GM19239 (cell line): ENCODE measurements around the gene SPRYD3.
"Not testable (repeated sequence)": the region's sequence is repeated elsewhere in the genome, so short reads cannot be mapped to it uniquely, and the experiment has no call there.

ENCODE experiments used
- DNase-seq: peaks from one replicate; pipeline ENCODE4 v3.0.0; 2011; ENCODE audit warnings: low spot score; ENCODE audit not compliant: insufficient read length
- FAIRE-seq: peaks from 2 replicates; lab custom pipeline; 2011; peaks lifted over from hg19 to GRCh38; lab: Jason Lieb, UNC

The SPRYD3 gene

DNA sequence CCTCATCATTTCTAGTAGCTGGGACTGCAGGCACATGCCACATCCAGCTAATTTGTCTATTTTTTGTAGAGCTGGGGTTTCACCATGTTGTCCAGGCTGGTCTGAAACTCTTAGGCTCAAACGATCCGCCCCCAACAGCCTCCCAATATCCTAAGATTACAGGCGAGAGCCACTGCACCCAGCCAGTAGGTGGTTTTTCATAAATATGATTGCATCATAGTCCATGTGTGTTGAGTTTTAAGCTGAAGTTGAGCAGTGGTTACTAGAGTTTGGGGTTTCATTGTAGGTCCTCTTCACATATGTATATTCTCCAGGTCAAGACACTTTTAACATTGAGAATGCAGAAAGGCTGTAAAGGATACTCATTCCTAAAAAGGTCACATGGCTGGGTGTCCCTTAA is 42.4 kb downstream of the SPRYD3 start:
- DNase-seq = no peak
- FAIRE-seq = no peak

DNA sequence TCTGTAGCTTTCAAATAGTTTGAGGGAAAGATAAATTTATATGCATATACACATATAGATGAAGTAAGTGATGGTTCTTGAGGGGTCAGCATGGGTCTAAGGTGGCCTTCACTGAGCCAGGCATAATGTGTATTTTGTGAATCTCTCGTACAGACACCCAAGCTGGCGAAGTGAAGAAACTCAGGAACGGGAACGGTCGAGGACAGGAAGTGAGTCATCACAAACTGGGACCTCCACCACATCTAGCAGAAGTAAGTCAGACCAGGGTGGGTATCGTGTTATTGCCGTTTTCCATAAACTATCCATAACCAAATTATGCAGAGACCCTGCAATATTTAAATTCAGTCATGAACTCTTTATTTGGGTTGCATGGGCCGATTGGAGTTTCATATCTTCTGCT is 44.7 kb downstream of the SPRYD3 start:
- FAIRE-seq = no peak

DNA sequence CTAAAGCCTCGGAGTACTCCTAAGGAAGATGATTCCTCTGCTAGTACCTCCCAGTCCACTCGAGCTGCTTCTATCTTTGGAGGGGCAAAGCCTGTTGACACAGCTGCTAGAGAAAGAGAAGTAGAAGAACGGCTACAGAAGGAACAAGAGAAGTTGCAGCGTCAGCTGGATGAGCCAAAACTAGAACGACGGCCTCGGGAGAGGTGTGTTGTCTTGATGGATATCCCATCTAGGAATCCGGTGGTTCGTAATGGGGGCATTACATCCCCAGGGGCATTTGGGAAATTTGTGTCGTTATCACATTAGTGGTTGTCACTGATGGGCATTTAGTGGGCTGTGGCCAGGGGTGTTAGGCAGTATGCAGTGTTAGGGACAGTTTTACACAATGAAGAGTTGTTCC is 45.4 kb downstream of the SPRYD3 start:
- FAIRE-seq, DNase-seq: not testable (repeated sequence)

More for the DNA sequence above, 44.7 kb downstream of the SPRYD3 start:
- DNase-seq = no peak

DNA sequence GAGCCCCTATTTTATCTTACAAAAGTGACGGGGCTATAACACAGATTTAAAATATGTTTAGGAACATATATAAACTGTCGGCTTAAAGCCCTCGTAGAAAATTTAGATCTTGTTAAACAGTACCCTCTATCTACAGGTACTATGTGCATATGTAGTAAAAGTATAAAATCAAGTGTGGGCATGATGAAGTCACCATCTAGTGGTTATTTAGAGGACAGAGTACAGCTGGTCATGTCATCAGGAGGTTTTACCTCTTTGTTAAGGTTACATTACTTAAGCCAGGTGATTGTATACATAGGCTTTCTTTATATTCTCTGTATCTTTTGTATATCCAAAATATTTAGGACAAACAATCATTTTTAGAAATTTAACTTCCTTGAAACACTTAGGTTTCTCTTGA is 47.6 kb downstream of the SPRYD3 start:
- DNase-seq (no peak), FAIRE-seq (no peak)

DNA sequence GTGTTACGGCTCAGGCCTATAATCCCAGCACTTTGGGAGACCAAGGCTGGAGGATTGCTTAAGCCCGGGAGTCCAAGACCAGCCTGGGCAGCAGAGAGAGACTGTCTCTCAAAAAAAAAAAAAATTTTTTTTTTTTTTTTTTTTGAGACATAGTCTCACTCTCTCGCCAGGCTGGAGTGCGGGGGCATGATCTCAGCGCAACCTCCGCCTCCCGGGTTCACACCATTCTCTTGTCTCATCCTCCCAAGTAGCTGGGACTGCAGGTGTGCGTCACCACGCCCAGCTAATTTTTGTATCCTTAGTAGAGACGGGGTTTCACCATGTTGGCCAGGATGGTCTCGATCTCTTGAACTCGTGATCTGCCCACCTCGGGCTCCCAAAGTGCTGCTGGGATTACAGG is 52.2 kb downstream of the SPRYD3 start:
- DNase-seq, FAIRE-seq: not testable (repeated sequence)

DNA sequence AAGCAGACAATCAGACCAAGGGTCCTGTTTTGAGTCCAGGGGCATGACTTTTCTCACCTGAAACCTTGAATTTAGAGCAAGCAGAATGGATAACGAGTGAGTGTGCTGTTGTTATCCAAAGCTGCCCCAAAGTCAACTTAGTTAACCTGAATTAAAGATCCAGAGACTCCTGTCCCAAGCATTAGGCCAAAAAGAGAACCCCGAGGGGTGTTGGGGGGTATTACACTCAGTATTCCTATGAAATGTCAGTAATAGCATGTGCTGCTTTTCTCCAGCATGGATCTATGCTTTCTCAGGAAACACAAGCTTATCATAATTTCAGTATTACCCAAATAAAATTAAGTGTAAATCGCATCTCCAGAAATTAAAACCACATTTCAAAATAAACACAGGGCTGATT is 53.9 kb downstream of the SPRYD3 start:
- FAIRE-seq (no peak), DNase-seq (no peak)

DNA sequence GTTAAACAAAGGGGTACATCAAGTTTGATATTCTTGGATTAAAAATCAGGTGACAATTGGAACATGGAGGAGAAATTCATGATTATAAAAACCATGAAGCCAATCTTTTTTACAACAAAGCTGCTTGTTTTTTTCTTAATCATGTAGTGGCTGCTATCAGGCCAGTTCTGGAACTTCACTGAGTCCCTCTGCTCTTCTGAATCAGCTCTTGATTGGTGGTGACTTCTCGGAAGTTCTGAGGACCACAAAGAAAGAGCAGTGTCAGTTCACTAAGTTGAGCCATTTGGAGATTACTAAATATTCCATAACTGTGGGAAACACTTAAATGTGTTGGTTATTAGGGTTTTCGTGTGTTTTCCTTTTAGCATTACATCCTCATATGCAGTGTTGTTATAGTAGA is 64.5 kb downstream of the SPRYD3 start:
- no peak for FAIRE-seq
- DNase-seq = no peak
